Kidney (tissue), 14 donors: ENCODE data around the gene WDFY2. TPM values are rescaled to one million over a fixed set of nuclear protein-coding genes. Genes with fewer than 3 reads are reported as not detected.

Experiments
- DNase-seq, 5 donors: peaks; one replicate each; pipeline ENCODE4 v3.0.0-alpha.2; 2013 to 2020
- FAIRE-seq: peaks from 2 replicates; lab custom pipeline; 2012; peaks lifted over from hg19 to GRCh38; lab: Jason Lieb, UNC
- H3K27ac ChIP-seq, 2 donors: one replicate each; pipeline ENCODE4 v1.7.0; 2013; ENCODE audit warnings: low read depth in 2 of 2, low read length in 2 of 2, inconsistent platforms in 1 of 2
- H3K27me3 ChIP-seq: one replicate; pipeline ENCODE4 v1.7.1; 2013; ENCODE audit warnings: low read length, inconsistent platforms; ENCODE audit not compliant: control insufficient read depth, insufficient read depth
- H3K36me3 ChIP-seq, 3 donors: one replicate each; pipeline versions ENCODE4 v1.7.0 to v1.7.1; 2013; ENCODE audit warnings: low read length in 3 of 3, control low read depth in 1 of 3, inconsistent platforms in 1 of 3; ENCODE audit not compliant: insufficient read depth in 3 of 3, control insufficient read depth in 2 of 3
- H3K4me1 ChIP-seq, 3 donors: one replicate each; pipeline versions ENCODE4 v1.7.0 to v1.7.1; 2013; ENCODE audit warnings: low read length in 3 of 3, inconsistent platforms in 1 of 3, low read depth in 1 of 3; ENCODE audit not compliant: control insufficient read depth in 2 of 3, insufficient read depth in 2 of 3
- H3K4me3 ChIP-seq, 3 donors: one replicate each; pipeline versions ENCODE4 v1.7.0 to v1.8.1; 2013; ENCODE audit warnings: low read length in 3 of 3, control low read depth in 1 of 3, inconsistent platforms in 1 of 3
- H3K9ac ChIP-seq, 3 donors: one replicate each; pipeline versions ENCODE4 v1.7.0 to v1.7.1; 2013; ENCODE audit warnings: low read length in 3 of 3, control low read depth in 1 of 3, inconsistent platforms in 1 of 3
- H3K9me3 ChIP-seq, 3 donors: one replicate each; pipeline versions ENCODE4 v1.7.0 to v1.7.1; 2013; ENCODE audit warnings: low read length in 3 of 3, control low read depth in 1 of 3, inconsistent platforms in 1 of 3; ENCODE audit not compliant: control insufficient read depth in 2 of 3, insufficient read depth in 1 of 3
- CTCF ChIP-seq: IDR thresholded peaks from 3 replicates; pipeline ENCODE4 v1.5.1; 2012; ENCODE audit warnings: mild to moderate bottlenecking, moderate library complexity, borderline replicate concordance; ENCODE audit not compliant: insufficient read depth; ENCODE audit errors: extremely low read depth
- intact Hi-C: fragments of 100-400 bp; cut with DNase I; formaldehyde crosslinking; loops from one replicate; pipeline ENCODE4 v1.11.1; 2022
- polyA plus RNA-seq: library from polyadenylated mRNA; stranded (reverse); fragments of 350-450 nt; fragmentation: Illumina TruSeq; extraction: RNeasy Lipid Tissue Mini Kit (QIAGEN cat#74804); gene quantifications from one replicate; pipeline ENCODE4 v1.2.3, GENCODE V29; 2014; ENCODE audit warnings: low read depth, low replicate concordance; ENCODE audit not compliant: insufficient read depth
- total RNA-seq: library from RNA; stranded (reverse); fragmentation: NEBNext Ultra II Directional; extraction: Animal tissue kit (Norgen Biotek cat#: 25700); gene quantifications from one replicate; pipeline ENCODE4 v1.2.1, GENCODE V29; 2021
- donor health status: control.
- donor health status: control.
- donor health status: control.
- donor health status: control.
- donor health status: control.
- donor health status: DM: yes; HTN: yes; CAD: no.
- donor health status: Normal renal cell carcinoma (clear cell type).

The WDFY2 gene
- total and polyA plus RNA-seq, 2 donors from 2014 or later: 4.8 to 13.0 TPM

DNA sequence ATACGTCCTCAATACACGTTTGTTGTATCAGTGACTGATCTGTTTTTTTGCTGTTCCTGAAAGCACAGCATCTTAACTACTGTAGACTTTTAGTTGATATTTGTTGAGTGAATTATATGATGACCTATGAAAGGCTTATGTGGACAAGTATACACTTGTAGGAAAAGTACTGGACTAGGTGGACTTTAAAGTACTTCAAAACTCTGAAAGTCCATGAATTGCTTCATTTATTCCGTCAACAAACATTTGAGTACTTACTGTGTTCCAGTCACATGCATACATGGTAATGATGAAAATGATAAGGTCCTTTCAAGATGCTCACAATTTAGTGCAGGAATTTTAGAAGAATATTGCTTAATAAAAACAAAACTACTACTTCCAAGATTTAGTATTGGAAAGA is 3.1 kb downstream of the WDFY2 start:
- H3K9ac ChIP-seq: no peak overlapping the region
- no peak for DNase-seq
- H3K36me3 ChIP-seq: no peaks in the 10 kb centered on the region
- H3K9me3 ChIP-seq: no peaks in the 10 kb centered on the region
- H3K4me1 ChIP-seq: peaks cover 0 to 4% (median 2%) of the 10 kb centered on the region in 3 donors
- peak overlapping the region in 1 of 3 donors; percentile 93 for H3K4me3 ChIP-seq
- FAIRE-seq: no peak
- no peaks in the 10 kb centered on the region for H3K27me3 ChIP-seq
- H3K27ac ChIP-seq: no peak overlapping the region
- no peak for TF ChIP-seq CTCF
- intact Hi-C loops: loop anchor here (10.0 kb wide), 1 partner anchor 133 kb away; the partner anchor contains the start of gene INTS6

- no peaks in the 10 kb centered on the region for H3K9me3 ChIP-seq
- no peak for TF ChIP-seq CTCF
- DNase-seq: no peak
- intact Hi-C loops: loop anchor here (10.0 kb wide), 1 partner anchor 134 kb away; the partner anchor contains the start of gene INTS6
- H3K9ac ChIP-seq: no peak overlapping the region
- H3K27me3 ChIP-seq: no peaks in the 10 kb centered on the region
- H3K4me3 ChIP-seq: no peak overlapping the region
- H3K4me1 ChIP-seq: peaks cover 0 to 4% (median 2%) of the 10 kb centered on the region in 3 donors
- no peaks in the 10 kb centered on the region for H3K36me3 ChIP-seq
- FAIRE-seq: no peak
- no peak overlapping the region for H3K27ac ChIP-seq
These were observed 4.2 kb downstream of the WDFY2 start for GRCh38 chr13:51588406-51588949.

GRCh38 chr13:51589793-51590192 is 5.5 kb downstream of the WDFY2 start:
- no peak for DNase-seq
- H3K27ac ChIP-seq: no peak overlapping the region
- no peak for FAIRE-seq
- no peak for TF ChIP-seq CTCF
- no peak overlapping the region for H3K9ac ChIP-seq
- no peaks in the 10 kb centered on the region for H3K9me3 ChIP-seq
- H3K4me3 ChIP-seq: no peak overlapping the region
- H3K27me3 ChIP-seq: no peaks in the 10 kb centered on the region
- no peaks in the 10 kb centered on the region for H3K36me3 ChIP-seq
- intact Hi-C loops: loop anchor here (10.0 kb wide), 1 partner anchor 135 kb away; the partner anchor contains the start of gene INTS6
- peaks cover 2 to 5% (median 4%) of the 10 kb centered on the region in 3 donors for H3K4me1 ChIP-seq
